H9 (cell line): ENCODE measurements around the gene PROC. TPM values are rescaled to one million over a fixed set of nuclear protein-coding genes. Genes with fewer than 3 reads are reported as not detected.

Source experiments
- DNase-seq: peaks from one replicate; pipeline ENCODE4 v3.0.0-alpha.2; 2017
- H2AFZ ChIP-seq: one replicate; pipeline ENCODE4 v1.6.1; 2013; ENCODE audit warnings: mild to moderate bottlenecking, low read length, control low read depth, moderate library complexity
- H2AK5ac ChIP-seq: 2 replicates; pipeline ENCODE4 v1.6.1; 2013; ENCODE audit warnings: low read length, control low read depth, mixed read lengths; ENCODE audit not compliant: insufficient read length
- H2BK120ac ChIP-seq: one replicate; pipeline ENCODE4 v1.6.1; 2013; ENCODE audit warnings: low read depth, mild to moderate bottlenecking, low read length, control low read depth, inconsistent platforms; ENCODE audit not compliant: poor library complexity, severe bottlenecking
- H2BK12ac ChIP-seq: 2 replicates; pipeline ENCODE4 v1.6.1; 2013; ENCODE audit warnings: low read length, control low read depth, mixed read lengths, low read depth; ENCODE audit not compliant: insufficient read length
- H2BK15ac ChIP-seq: 2 replicates; pipeline ENCODE4 v1.6.1; 2013; ENCODE audit warnings: low read depth, low read length, control low read depth
- H2BK20ac ChIP-seq: one replicate; pipeline ENCODE4 v1.6.1; 2013; ENCODE audit warnings: low read depth, mild to moderate bottlenecking, low read length, control low read depth, inconsistent platforms; ENCODE audit not compliant: poor library complexity, severe bottlenecking
- H2BK5ac ChIP-seq: 2 replicates; pipeline ENCODE4 v1.6.1; 2013; ENCODE audit warnings: low read length, control low read depth, mixed read lengths; ENCODE audit not compliant: insufficient read length
- H3K14ac ChIP-seq: 2 replicates; pipeline ENCODE4 v1.6.1; 2013; ENCODE audit warnings: low read length, control low read depth; ENCODE audit not compliant: insufficient read depth
- H3K18ac ChIP-seq: 2 replicates; pipeline ENCODE4 v1.6.1; 2013; ENCODE audit warnings: low read depth, mild to moderate bottlenecking, mixed read lengths, low read length, control low read depth; ENCODE audit not compliant: insufficient read length
- H3K23ac ChIP-seq: 2 replicates; pipeline ENCODE4 v1.6.1; 2013; ENCODE audit warnings: low read length, control low read depth, mixed read lengths, low read depth; ENCODE audit not compliant: insufficient read length
- H3K23me2 ChIP-seq: 2 replicates; pipeline ENCODE4 v1.6.1; 2013; ENCODE audit warnings: low read depth, mild to moderate bottlenecking, mixed read lengths, low read length, control low read depth; ENCODE audit not compliant: insufficient read length, poor library complexity, severe bottlenecking
- H3K27ac ChIP-seq: 2 replicates; pipeline ENCODE4 v1.5.1; 2013; ENCODE audit warnings: low read length, control low read depth, mixed read lengths, low read depth; ENCODE audit not compliant: insufficient read length
- H3K27me3 ChIP-seq: 2 replicates; pipeline ENCODE4 v1.6.1; 2013; ENCODE audit warnings: low read length, control low read depth, inconsistent platforms; ENCODE audit not compliant: insufficient read depth
- H3K4ac ChIP-seq: 2 replicates; pipeline ENCODE4 v1.6.1; 2013; ENCODE audit warnings: low read depth, mild to moderate bottlenecking, control low read depth, inconsistent platforms, low read length, moderate library complexity
- H3K4me1 ChIP-seq: 2 replicates; pipeline ENCODE4 v1.6.1; 2013; ENCODE audit warnings: low read length, control low read depth, inconsistent platforms; ENCODE audit not compliant: insufficient read depth
- H3K4me2 ChIP-seq: 2 replicates; pipeline ENCODE4 v1.6.1; 2013; ENCODE audit warnings: low read length, control low read depth, mixed read lengths; ENCODE audit not compliant: insufficient read length, insufficient read depth
- H3K56ac ChIP-seq: 2 replicates; pipeline ENCODE4 v1.6.1; 2013; ENCODE audit warnings: low read depth, mild to moderate bottlenecking, mixed read lengths, low read length, control low read depth; ENCODE audit not compliant: insufficient read length
- H3K79me1 ChIP-seq: 2 replicates; pipeline ENCODE4 v1.6.1; 2013; ENCODE audit warnings: low read depth, mild to moderate bottlenecking, moderate library complexity, low read length, control low read depth, inconsistent platforms; ENCODE audit not compliant: insufficient read depth, poor library complexity, severe bottlenecking
- H3K79me2 ChIP-seq: 2 replicates; pipeline ENCODE4 v1.6.1; 2013; ENCODE audit warnings: low read length, control low read depth, inconsistent platforms; ENCODE audit not compliant: insufficient read depth
- H3K9ac ChIP-seq: 2 replicates; pipeline ENCODE4 v1.6.1; 2013; ENCODE audit warnings: low read length, control low read depth, mixed read lengths; ENCODE audit not compliant: insufficient read length; ENCODE audit errors: extremely low read depth
- H3K9me3 ChIP-seq: one replicate; pipeline ENCODE4 v1.6.1; 2013; ENCODE audit warnings: low read depth, low read length, inconsistent platforms; ENCODE audit not compliant: control insufficient read depth
- H3T11ph ChIP-seq: one replicate; pipeline ENCODE4 v1.6.1; 2013; ENCODE audit warnings: mild to moderate bottlenecking, low read length, control low read depth, inconsistent platforms
- H4K20me1 ChIP-seq: one replicate; pipeline ENCODE4 v1.6.1; 2013; ENCODE audit not compliant: control insufficient read depth, insufficient read length, insufficient read depth
- H4K5ac ChIP-seq: 2 replicates; pipeline ENCODE4 v1.6.1; 2013; ENCODE audit warnings: low read depth, mild to moderate bottlenecking, mixed read lengths, low read length, control low read depth; ENCODE audit not compliant: insufficient read length
- H4K8ac ChIP-seq: replicated peaks from 2 replicates; pipeline ENCODE4 v1.6.1; 2013; ENCODE audit warnings: low read length, control low read depth, mixed read lengths, low read depth; ENCODE audit not compliant: insufficient read length
- H4K91ac ChIP-seq: 2 replicates; pipeline ENCODE4 v1.6.1; 2013; ENCODE audit warnings: low read depth, mild to moderate bottlenecking, moderate library complexity, mixed read lengths, low read length, control low read depth; ENCODE audit not compliant: insufficient read length
- H3K27ac Mint-ChIP-seq, 3 experiments: 2 replicates in 2 of 3; 3 replicates in 1 of 3; pipeline ENCODE4 v1.8.0; 2020 to 2021; ENCODE audit warnings: mixed read lengths in 3 of 3, mild to moderate bottlenecking in 1 of 3, moderate library complexity in 1 of 3
- H3K27me3 Mint-ChIP-seq: 2 replicates; pipeline ENCODE4 v1.8.0; 2021; ENCODE audit warnings: low read depth, mild to moderate bottlenecking, moderate library complexity, mixed read lengths
- H3K36me3 Mint-ChIP-seq, 3 experiments: 2 replicates in 2 of 3; 3 replicates in 1 of 3; pipeline ENCODE4 v1.8.0; 2020 to 2021; ENCODE audit warnings: low read depth in 3 of 3, mixed read lengths in 3 of 3; ENCODE audit not compliant: insufficient read depth in 1 of 3
- H3K4me1 Mint-ChIP-seq, 2 experiments: 2 replicates each; pipeline ENCODE4 v1.8.0; 2020; ENCODE audit warnings: mixed read lengths in 2 of 2
- H3K4me3 Mint-ChIP-seq, 2 experiments: 2 replicates in 1 of 2; 3 replicates in 1 of 2; pipeline ENCODE4 v1.8.0; 2020 to 2021; ENCODE audit warnings: mild to moderate bottlenecking in 2 of 2, mixed read lengths in 2 of 2, moderate library complexity in 1 of 2
- H3K9me3 Mint-ChIP-seq, 2 experiments: 2 replicates in 1 of 2; 3 replicates in 1 of 2; pipeline ENCODE4 v1.8.0; 2020; ENCODE audit warnings: mild to moderate bottlenecking in 2 of 2, mixed read lengths in 2 of 2, moderate library complexity in 1 of 2
- WGBS: extraction: QIAGEN DNeasy Blood & Tissue Kit; methylation state at CpG from one replicate; pipeline ENCODE4 v1.1.7; 2013; ENCODE audit warnings: missing lambda C conversion rate, low lambda C conversion rate, mixed read lengths; ENCODE audit not compliant: insufficient read length; ENCODE audit errors: extremely low coverage; 5-methylcytosine and 5-hydroxymethylcytosine counted together
- total RNA-seq: library from RNA; stranded (reverse); gene quantifications from 2 replicates; pipeline ENCODE4 v1.2.1, GENCODE V29; 2021
- TF ChIP-seq, protein P1 (sequence below): fragments of 200-600 bp; sonication (generic); conservative IDR thresholded peaks from 3 replicates; pipeline ENCODE4 v1.8.0; 2021; ENCODE audit warnings: antibody characterized with exemption, mild to moderate bottlenecking

The PROC gene
- total RNA-seq, 1 experiment from 2014 or later: 0.61 TPM

DNA sequence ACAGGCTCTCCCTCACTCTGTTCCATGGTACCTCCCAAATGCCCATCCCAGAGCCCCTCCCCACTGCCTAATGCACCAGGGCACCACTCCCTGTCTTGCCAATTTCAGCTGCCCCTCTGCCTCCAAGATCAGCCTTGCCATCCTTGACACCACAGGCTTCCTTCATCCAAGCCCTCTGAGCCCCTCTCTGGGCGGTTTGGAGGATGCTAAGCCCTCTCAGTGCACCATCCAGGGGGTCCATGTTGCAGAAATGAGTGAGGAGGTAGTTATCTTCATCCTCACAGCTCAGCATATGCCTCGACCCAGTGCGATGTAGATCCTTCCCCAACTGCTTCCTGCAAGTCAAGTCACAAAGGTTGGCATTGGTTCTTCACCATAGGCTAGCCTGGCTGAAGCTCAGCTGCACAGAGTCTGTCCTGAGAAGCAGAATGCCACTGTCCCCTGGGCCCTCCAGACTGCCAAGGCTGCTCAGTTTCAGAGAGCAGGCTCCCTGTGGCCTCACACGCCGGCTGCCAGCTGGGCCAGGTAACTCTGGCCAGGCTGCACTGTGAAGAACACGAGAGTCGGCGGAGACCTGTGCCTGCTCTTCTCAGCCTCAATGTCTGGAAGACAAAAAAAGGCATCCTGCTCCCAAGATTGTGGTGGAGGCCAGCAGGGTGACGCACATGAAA is 20.5 kb upstream of the PROC start:
- Mint-ChIP-seq H3K4me3 (no peak overlapping the region), H3K27me3 (no peaks in the 10 kb centered on the region; the same call in 1 of the 2 replicates), H3K27ac (no peak overlapping the region; a peak in 1 of 7 replicates), H3K4me1 (peaks cover 6 to 7% of the 10 kb centered on the region in 2 experiments; a peak in 2 of 4 replicates), H3K9me3 (peaks cover 3% of the 10 kb centered on the region in 2 experiments; a peak in 2 of 5 replicates), H3K36me3 (peaks cover 2 to 5% (median 3%) of the 10 kb centered on the region in 3 experiments; a peak in 5 of 7 replicates)
- no peak overlapping the region for H2BK12ac ChIP-seq
- no peaks in the 10 kb centered on the region for H3K79me1 ChIP-seq
- no peaks in the 10 kb centered on the region for H3K27me3 ChIP-seq
- no peak overlapping the region for H3K14ac ChIP-seq
- no peaks in the 10 kb centered on the region for H3K4me1 ChIP-seq
- no peak overlapping the region for H3K56ac ChIP-seq
- WGBS: no CpG with 5 or more reads among the region's 9 CpGs
- no peak overlapping the region for H4K91ac ChIP-seq
- no peak overlapping the region for H2AK5ac ChIP-seq
- TF ChIP-seq, protein P1, sequence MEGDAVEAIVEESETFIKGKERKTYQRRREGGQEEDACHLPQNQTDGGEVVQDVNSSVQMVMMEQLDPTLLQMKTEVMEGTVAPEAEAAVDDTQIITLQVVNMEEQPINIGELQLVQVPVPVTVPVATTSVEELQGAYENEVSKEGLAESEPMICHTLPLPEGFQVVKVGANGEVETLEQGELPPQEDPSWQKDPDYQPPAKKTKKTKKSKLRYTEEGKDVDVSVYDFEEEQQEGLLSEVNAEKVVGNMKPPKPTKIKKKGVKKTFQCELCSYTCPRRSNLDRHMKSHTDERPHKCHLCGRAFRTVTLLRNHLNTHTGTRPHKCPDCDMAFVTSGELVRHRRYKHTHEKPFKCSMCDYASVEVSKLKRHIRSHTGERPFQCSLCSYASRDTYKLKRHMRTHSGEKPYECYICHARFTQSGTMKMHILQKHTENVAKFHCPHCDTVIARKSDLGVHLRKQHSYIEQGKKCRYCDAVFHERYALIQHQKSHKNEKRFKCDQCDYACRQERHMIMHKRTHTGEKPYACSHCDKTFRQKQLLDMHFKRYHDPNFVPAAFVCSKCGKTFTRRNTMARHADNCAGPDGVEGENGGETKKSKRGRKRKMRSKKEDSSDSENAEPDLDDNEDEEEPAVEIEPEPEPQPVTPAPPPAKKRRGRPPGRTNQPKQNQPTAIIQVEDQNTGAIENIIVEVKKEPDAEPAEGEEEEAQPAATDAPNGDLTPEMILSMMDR: no peak
- no peak overlapping the region for H3K4me2 ChIP-seq
- no peak overlapping the region for H2BK120ac ChIP-seq
- H2BK15ac ChIP-seq: no peak overlapping the region
- no peak overlapping the region for H3K4ac ChIP-seq
- H3T11ph ChIP-seq: no peak overlapping the region
- no peak overlapping the region for H3K23ac ChIP-seq
- no peaks in the 10 kb centered on the region for H3K79me2 ChIP-seq
- H2BK20ac ChIP-seq: no peak overlapping the region
- DNase-seq: no peak
- no peak overlapping the region for H3K9ac ChIP-seq
- no peak overlapping the region for H3K18ac ChIP-seq
- no peak overlapping the region for H4K8ac ChIP-seq
- H4K20me1 ChIP-seq: no peaks in the 10 kb centered on the region
- no peaks in the 10 kb centered on the region for H3K9me3 ChIP-seq
- no peak overlapping the region for H4K5ac ChIP-seq
- H2BK5ac ChIP-seq: no peak overlapping the region
- H2AFZ ChIP-seq: no peak overlapping the region
- no peak overlapping the region for H3K27ac ChIP-seq
- H3K23me2 ChIP-seq: no peaks in the 10 kb centered on the region
